Trophoblast cell (in vitro differentiated cells and primary cell): ENCODE data around the gene ANAPC10. TPM values are rescaled to one million over a fixed set of nuclear protein-coding genes. Genes with fewer than 3 reads are reported as not detected.
"Not testable (repeated sequence)": the region's sequence is repeated elsewhere in the genome, so short reads cannot be mapped to it uniquely, and the experiment has no call there.

ENCODE experiments used
- DNase-seq, 2 donors: peaks; one replicate each; pipeline ENCODE4 v3.0.0-alpha.2; 2016
- H2AFZ ChIP-seq: 2 replicates; pipeline ENCODE4 v1.6.1; 2013; ENCODE audit warnings: low read length, moderate library complexity, mild to moderate bottlenecking; ENCODE audit not compliant: insufficient read depth, poor library complexity
- H2AK5ac ChIP-seq: 2 replicates; pipeline ENCODE4 v1.6.1; 2013; ENCODE audit warnings: mild to moderate bottlenecking, low read length
- H2BK120ac ChIP-seq: 2 replicates; pipeline ENCODE4 v1.6.1; 2013; ENCODE audit warnings: low read length, mild to moderate bottlenecking, moderate library complexity; ENCODE audit not compliant: insufficient read depth, poor library complexity
- H2BK12ac ChIP-seq: 2 replicates; pipeline ENCODE4 v1.6.1; 2013; ENCODE audit warnings: mild to moderate bottlenecking, low read length, moderate library complexity
- H2BK5ac ChIP-seq: 2 replicates; pipeline ENCODE4 v1.6.1; 2013; ENCODE audit warnings: low read length, low read depth, moderate library complexity, mild to moderate bottlenecking; ENCODE audit not compliant: poor library complexity
- H3K14ac ChIP-seq: 2 replicates; pipeline ENCODE4 v1.6.1; 2013; ENCODE audit warnings: mild to moderate bottlenecking, low read length
- H3K18ac ChIP-seq: 2 replicates; pipeline ENCODE4 v1.6.1; 2013; ENCODE audit warnings: mild to moderate bottlenecking, low read length
- H3K23ac ChIP-seq: 2 replicates; pipeline ENCODE4 v1.6.1; 2013; ENCODE audit warnings: low read length
- H3K27ac ChIP-seq: 2 replicates; pipeline ENCODE4 v1.5.1; 2013; ENCODE audit warnings: low read depth, mild to moderate bottlenecking, inconsistent platforms, low read length, moderate library complexity
- H3K27me3 ChIP-seq: 2 replicates; pipeline ENCODE4 v1.6.1; 2013; ENCODE audit warnings: inconsistent platforms, mild to moderate bottlenecking, low read length, moderate library complexity; ENCODE audit not compliant: insufficient read depth
- H3K36me3 ChIP-seq, 2 experiments: 1 replicate in 1 of 2; 2 replicates in 1 of 2; pipeline ENCODE4 v1.6.1; 2013; ENCODE audit warnings: low read length in 2 of 2, mild to moderate bottlenecking in 2 of 2, moderate library complexity in 1 of 2; ENCODE audit not compliant: insufficient read depth in 2 of 2, control insufficient read depth in 1 of 2
- H3K4ac ChIP-seq: 2 replicates; pipeline ENCODE4 v1.6.1; 2013; ENCODE audit warnings: low read depth, mild to moderate bottlenecking, low read length, moderate library complexity
- H3K4me1 ChIP-seq, 2 experiments: 1 replicate in 1 of 2; 2 replicates in 1 of 2; pipeline ENCODE4 v1.6.1; 2013; ENCODE audit warnings: low read length in 2 of 2, mild to moderate bottlenecking in 2 of 2, moderate library complexity in 1 of 2; ENCODE audit not compliant: insufficient read depth in 2 of 2, control insufficient read depth in 1 of 2
- H3K4me2 ChIP-seq: 2 replicates; pipeline ENCODE4 v1.6.1; 2013; ENCODE audit warnings: inconsistent platforms, mild to moderate bottlenecking, low read length, moderate library complexity
- H3K4me3 ChIP-seq: 2 replicates; pipeline ENCODE4 v1.5.1; 2013; ENCODE audit warnings: mild to moderate bottlenecking, low read depth, low read length, inconsistent platforms
- H3K79me1 ChIP-seq: one replicate; pipeline ENCODE4 v1.6.1; 2013; ENCODE audit warnings: low read length
- H3K79me2 ChIP-seq: 2 replicates; pipeline ENCODE4 v1.6.1; 2013; ENCODE audit warnings: low read length, mild to moderate bottlenecking; ENCODE audit not compliant: control insufficient read depth, insufficient read depth, poor library complexity
- H3K9ac ChIP-seq: 2 replicates; pipeline ENCODE4 v1.6.1; 2013; ENCODE audit warnings: mild to moderate bottlenecking, low read length
- H3K9me3 ChIP-seq: 2 replicates; pipeline ENCODE4 v1.6.1; 2013; ENCODE audit warnings: low read depth, mild to moderate bottlenecking, control low read depth, inconsistent platforms, low read length; ENCODE audit not compliant: insufficient read depth
- H4K12ac ChIP-seq: 2 replicates; pipeline ENCODE4 v1.6.1; 2013; ENCODE audit warnings: low read depth, mild to moderate bottlenecking, low read length, moderate library complexity
- H4K8ac ChIP-seq: 2 replicates; pipeline ENCODE4 v1.6.1; 2013; ENCODE audit warnings: low read depth, mild to moderate bottlenecking, low read length, moderate library complexity
- H4K91ac ChIP-seq: one replicate; pipeline ENCODE4 v1.6.1; 2013; ENCODE audit warnings: low read depth, mild to moderate bottlenecking, low read length, moderate library complexity
- WGBS: extraction: QIAGEN DNeasy Blood & Tissue Kit; methylation state at CpG from one replicate; pipeline ENCODE4 v1.1.7; 2013; ENCODE audit warnings: missing lambda C conversion rate; ENCODE audit not compliant: insufficient read length, insufficient coverage; ENCODE audit errors: extremely low coverage; 5-methylcytosine and 5-hydroxymethylcytosine counted together
- polyA plus RNA-seq: library from polyadenylated mRNA; stranded (reverse); fragments of 200-250 nt; gene quantifications from 2 replicates; pipeline ENCODE4 v1.2.3, GENCODE V29; 2013

ANAPC10 gene, protein sequence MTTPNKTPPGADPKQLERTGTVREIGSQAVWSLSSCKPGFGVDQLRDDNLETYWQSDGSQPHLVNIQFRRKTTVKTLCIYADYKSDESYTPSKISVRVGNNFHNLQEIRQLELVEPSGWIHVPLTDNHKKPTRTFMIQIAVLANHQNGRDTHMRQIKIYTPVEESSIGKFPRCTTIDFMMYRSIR
- polyA plus RNA-seq: 13.8 and 14.1 TPM in 2 replicates

- Histone ChIP-seq H3K14ac (peak within 1 kb of the TSS; percentile 63), H3K79me2 (peaks cover 9% of the 10 kb centered on the region), H4K12ac (peak within 1 kb of the TSS; percentile 72), H3K27me3 (no peaks in the 10 kb centered on the region), H3K4ac (peak within 1 kb of the TSS; percentile 36), H3K4me3 (peak within 1 kb of the TSS; percentile 87), H3K9ac (peak within 1 kb of the TSS; percentile 95), H3K4me2 (peak within 1 kb of the TSS; percentile 75), H3K79me1 (peaks cover 8% of the 10 kb centered on the region), H3K36me3 (peaks cover 0 to 5% of the 10 kb centered on the region in 2 experiments), H3K9me3 (no peaks in the 10 kb centered on the region), H2AFZ (peak within 1 kb of the TSS; percentile 97), H2BK120ac (peak within 1 kb of the TSS; percentile 58), H3K18ac (peak within 1 kb of the TSS; percentile 58), H2BK12ac (no peak within 1 kb of the TSS), H2AK5ac (peak within 1 kb of the TSS; percentile 15), H4K91ac (peak within 1 kb of the TSS; percentile 78), H3K4me1 (peaks cover 3 to 5% of the 10 kb centered on the region in 2 experiments), H4K8ac (peak within 1 kb of the TSS; percentile 85), H3K23ac (no peak within 1 kb of the TSS), H3K27ac (peak within 1 kb of the TSS; percentile 66), H2BK5ac (peak within 1 kb of the TSS; percentile 65)
- no CpG with 5 or more reads among the region's 67 CpGs for WGBS
- DNase-seq: peak; percentile 98 to 100
These were observed at the start of gene ANAPC10, which contains the start of gene ABCE1 for GRCh38 chr4:145097821-145098674. ANAPC10 (minus strand) TSS chr4:145098196; CDS start chr4:145096099, 2,097 bp downstream. ABCE1 (plus strand) TSS chr4:145098311; CDS start chr4:145104413, 6,102 bp downstream.

DNA sequence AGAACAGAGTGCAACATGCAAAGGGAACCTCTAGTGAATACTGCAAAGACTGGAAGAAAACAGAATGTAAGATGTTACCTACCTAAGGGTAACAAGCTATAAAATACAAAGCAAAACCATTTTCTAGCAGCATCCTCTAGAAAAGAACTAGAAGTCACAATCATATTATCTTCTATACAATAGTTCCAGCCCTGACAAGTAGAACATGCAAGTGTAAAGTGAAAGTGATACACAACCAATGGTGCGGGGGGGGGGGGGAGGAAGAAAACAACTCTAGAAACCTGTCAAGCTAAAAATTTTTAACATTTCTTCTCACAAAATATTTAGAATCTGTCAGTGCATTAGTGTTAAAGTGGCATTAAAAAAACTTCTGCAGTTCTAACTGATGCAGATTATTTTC, 38.2 kb upstream of the ANAPC10 start:
- H4K12ac ChIP-seq, H2AK5ac ChIP-seq, H2BK12ac ChIP-seq, H3K9me3 ChIP-seq, H3K4me3 ChIP-seq, H3K4me2 ChIP-seq, H4K91ac ChIP-seq, H3K9ac ChIP-seq, DNase-seq, H3K79me2 ChIP-seq, H2AFZ ChIP-seq, H3K14ac ChIP-seq, H3K23ac ChIP-seq, H3K4me1 ChIP-seq, H2BK5ac ChIP-seq, H2BK120ac ChIP-seq, H4K8ac ChIP-seq, H3K18ac ChIP-seq, H3K27ac ChIP-seq, H3K79me1 ChIP-seq, H3K4ac ChIP-seq, H3K27me3 ChIP-seq: not testable (repeated sequence)
- H3K36me3 ChIP-seq: peaks cover 6 to 11% of the 10 kb centered on the region in 2 experiments
- WGBS: no CpG with 5 or more reads among the region's 1 CpG

DNA sequence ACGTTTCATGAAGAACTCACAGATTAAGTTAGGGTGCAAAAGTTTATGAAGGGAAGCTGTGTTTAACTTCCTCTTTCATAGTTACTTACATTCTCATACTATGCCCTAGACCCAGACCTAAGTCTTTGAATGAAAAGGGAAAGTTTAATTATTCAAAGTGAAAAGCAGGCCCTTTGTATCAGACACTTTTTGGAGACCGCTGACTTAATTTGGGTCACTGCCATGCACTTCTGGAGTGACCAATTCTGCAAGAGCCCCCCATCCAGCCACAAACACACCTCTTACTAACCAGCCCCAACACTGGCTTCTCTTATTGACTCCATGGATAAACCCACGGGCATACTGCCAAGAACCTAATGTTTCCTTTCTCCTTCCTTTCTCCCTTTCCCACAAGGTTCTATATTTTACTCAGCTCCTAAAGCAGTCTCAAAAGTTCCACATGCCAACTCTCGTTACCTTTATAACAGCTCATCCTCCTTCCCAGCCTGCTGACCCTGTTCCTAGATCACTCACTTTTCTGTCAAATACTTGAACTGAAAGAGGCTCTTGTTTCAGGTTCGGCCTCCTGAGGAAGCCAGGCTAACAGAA, 34.6 kb upstream of the ANAPC10 start:
- H3K9me3 ChIP-seq: no peaks in the 10 kb centered on the region
- no peak overlapping the region for H2BK120ac ChIP-seq
- H3K9ac ChIP-seq: no peak overlapping the region
- no peaks in the 10 kb centered on the region for H3K79me1 ChIP-seq
- no peak overlapping the region for H3K4me2 ChIP-seq
- H3K79me2 ChIP-seq: no peaks in the 10 kb centered on the region
- H3K27ac ChIP-seq: no peak overlapping the region
- no peak overlapping the region for H4K91ac ChIP-seq
- no peak overlapping the region for H3K4me3 ChIP-seq
- no peak for DNase-seq
- no peak overlapping the region for H3K23ac ChIP-seq
- H2AFZ ChIP-seq: no peak overlapping the region
- H3K4me1 ChIP-seq: no peaks in the 10 kb centered on the region
- no peak overlapping the region for H4K12ac ChIP-seq
- no peak overlapping the region for H2AK5ac ChIP-seq
- no peak overlapping the region for H3K4ac ChIP-seq
- H3K14ac ChIP-seq: no peak overlapping the region
- no peaks in the 10 kb centered on the region for H3K27me3 ChIP-seq
- WGBS: no CpG with 5 or more reads among the region's 5 CpGs
- peaks cover under 1 to 4% of the 10 kb centered on the region in 2 experiments for H3K36me3 ChIP-seq
- no peak overlapping the region for H3K18ac ChIP-seq
- H2BK5ac ChIP-seq: no peak overlapping the region
- H4K8ac ChIP-seq: no peak overlapping the region
- no peak overlapping the region for H2BK12ac ChIP-seq

DNA sequence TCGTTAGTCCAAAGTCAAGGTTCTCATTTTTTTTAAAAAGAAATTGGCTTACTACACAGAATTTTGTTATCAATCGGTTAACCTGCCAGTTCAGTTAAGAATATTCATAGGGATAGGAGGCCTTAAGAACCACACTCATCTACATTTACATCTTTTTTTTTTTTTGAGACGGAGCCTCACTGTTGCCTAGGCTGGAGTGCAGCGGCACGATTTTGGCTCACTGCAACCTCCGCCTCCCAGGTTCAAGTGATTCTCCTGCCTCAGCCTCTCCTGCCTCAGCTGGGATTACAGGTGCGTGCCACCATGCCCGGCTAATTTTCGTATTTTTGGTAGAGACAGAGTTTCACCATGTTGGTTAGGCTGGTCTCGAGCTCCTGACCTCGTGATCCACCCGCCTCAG, 33.9 kb upstream of the ANAPC10 start:
- Histone ChIP-seq H3K36me3 (peaks cover 2 to 4% of the 10 kb centered on the region in 2 experiments), H4K8ac (no peak overlapping the region), H3K4me2 (no peak overlapping the region), H3K27ac (no peak overlapping the region), H3K79me2 (no peaks in the 10 kb centered on the region), H3K23ac (no peak overlapping the region), H4K91ac (no peak overlapping the region), H2BK120ac (no peak overlapping the region), H2BK12ac (no peak overlapping the region), H3K79me1 (no peaks in the 10 kb centered on the region), H3K9ac (no peak overlapping the region), H3K27me3 (no peaks in the 10 kb centered on the region), H3K4ac (no peak overlapping the region), H3K14ac (no peak overlapping the region), H3K4me1 (no peaks in the 10 kb centered on the region), H3K9me3 (no peaks in the 10 kb centered on the region), H2AFZ (no peak overlapping the region), H3K18ac (no peak overlapping the region), H2AK5ac (no peak overlapping the region), H3K4me3 (no peak overlapping the region), H2BK5ac (no peak overlapping the region), H4K12ac (no peak overlapping the region)
- WGBS: no CpG with 5 or more reads among the region's 12 CpGs
- DNase-seq: no peak
